ENCODE results near the gene SMG5.
A peak's percentile ranks its signal among the peaks of the same experiment; 100 is the strongest.

DNA sequence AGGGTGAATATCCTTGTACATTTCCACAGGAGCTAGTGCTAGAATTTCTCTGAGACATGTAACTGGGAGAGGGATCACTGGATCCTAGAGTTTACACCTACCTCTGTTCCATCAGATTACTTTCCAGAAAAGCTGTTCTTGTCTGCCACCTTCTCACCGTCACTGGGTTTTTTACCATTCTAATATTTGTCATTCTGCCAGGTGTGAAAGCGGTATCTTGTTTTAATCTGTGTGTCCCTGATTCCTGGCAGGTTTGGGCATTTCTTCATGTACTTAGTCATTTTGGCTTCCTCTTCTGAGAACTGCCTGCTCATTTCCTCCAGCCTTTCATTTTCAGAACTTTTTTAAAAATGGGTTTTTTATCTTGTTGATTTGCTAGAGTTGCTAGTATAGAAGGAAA is 64.8 kb downstream of the SMG5 start:
- TF ChIP-seq POLR2A (IDR thresholded peaks at IDR 0.05) (no peak), POLR2AphosphoS5 (IDR thresholded peaks at IDR 0.05; ENCODE audit: insufficient read depth in 1 of 2, low read depth in 1 of 2) (peak in 1 of 2 donors; percentile 14)
- TF ChIP-seq, protein P1, sequence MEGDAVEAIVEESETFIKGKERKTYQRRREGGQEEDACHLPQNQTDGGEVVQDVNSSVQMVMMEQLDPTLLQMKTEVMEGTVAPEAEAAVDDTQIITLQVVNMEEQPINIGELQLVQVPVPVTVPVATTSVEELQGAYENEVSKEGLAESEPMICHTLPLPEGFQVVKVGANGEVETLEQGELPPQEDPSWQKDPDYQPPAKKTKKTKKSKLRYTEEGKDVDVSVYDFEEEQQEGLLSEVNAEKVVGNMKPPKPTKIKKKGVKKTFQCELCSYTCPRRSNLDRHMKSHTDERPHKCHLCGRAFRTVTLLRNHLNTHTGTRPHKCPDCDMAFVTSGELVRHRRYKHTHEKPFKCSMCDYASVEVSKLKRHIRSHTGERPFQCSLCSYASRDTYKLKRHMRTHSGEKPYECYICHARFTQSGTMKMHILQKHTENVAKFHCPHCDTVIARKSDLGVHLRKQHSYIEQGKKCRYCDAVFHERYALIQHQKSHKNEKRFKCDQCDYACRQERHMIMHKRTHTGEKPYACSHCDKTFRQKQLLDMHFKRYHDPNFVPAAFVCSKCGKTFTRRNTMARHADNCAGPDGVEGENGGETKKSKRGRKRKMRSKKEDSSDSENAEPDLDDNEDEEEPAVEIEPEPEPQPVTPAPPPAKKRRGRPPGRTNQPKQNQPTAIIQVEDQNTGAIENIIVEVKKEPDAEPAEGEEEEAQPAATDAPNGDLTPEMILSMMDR (IDR thresholded peaks at IDR 0.05), result no peak

Data from vagina (tissue), 2 donors.